Endothelial cell of umbilical vein (primary cell): ENCODE results near the gene FMO5. TPM values are rescaled to one million over a fixed set of nuclear protein-coding genes. Genes with fewer than 3 reads are reported as not detected.

ENCODE experiments used
- BruUV-seq: library from RNA; stranded (reverse); fragments of 400-500 nt; replicated peaks from 2 replicates; lab custom pipeline; 2021; lab: Mats Ljungman, UMichigan
- CTCF ChIA-PET: fragments of 300-600, 350-600 bp; sonication (Branson Sonifier 250); formaldehyde crosslinking; loops from one replicate; lab custom pipeline; 2021; ENCODE audit warnings: antibody characterized with exemption, inconsistent platforms; lab: Charles Lee
- POLR2A ChIA-PET: fragments of 300-600, 350-600 bp; sonication (Branson Sonifier 250); formaldehyde crosslinking; loops from one replicate; lab custom pipeline; 2021; ENCODE audit warnings: antibody characterized with exemption, inconsistent platforms; lab: Charles Lee
- DNase-seq: peaks from one replicate; pipeline ENCODE4 v3.0.0-alpha.2; 2011; ENCODE audit warnings: low read depth, low spot score
- FAIRE-seq: peaks from 2 replicates; lab custom pipeline; 2011; peaks lifted over from hg19 to GRCh38; lab: Jason Lieb, UNC
- H2AFZ ChIP-seq: 2 replicates; pipeline ENCODE4 v1.6.0; 2012; ENCODE audit warnings: low read depth, low read length, control low read depth, inconsistent platforms
- H3K27ac ChIP-seq: 2 replicates; pipeline ENCODE4 v1.5.1; 2011; ENCODE audit warnings: low read depth, mild to moderate bottlenecking, control low read depth, low read length, moderate library complexity; ENCODE audit not compliant: insufficient read depth
- H3K27me3 ChIP-seq, 2 experiments: 2 replicates each; pipeline versions ENCODE4 v1.6.0 to v1.6.1; 2011; ENCODE audit warnings: low read length in 2 of 2, mixed read lengths in 1 of 2; ENCODE audit not compliant: control insufficient read depth in 2 of 2, insufficient read depth in 2 of 2
- H3K36me3 ChIP-seq, 2 experiments: 2 replicates in 1 of 2; 3 replicates in 1 of 2; pipeline ENCODE4 v1.5.1; 2011; ENCODE audit warnings: low read length in 2 of 2, mild to moderate bottlenecking in 1 of 2, moderate library complexity in 1 of 2; ENCODE audit not compliant: control insufficient read depth in 2 of 2, insufficient read depth in 2 of 2; ENCODE audit errors: extremely low read depth in 1 of 2
- H3K4me1 ChIP-seq: 3 replicates; pipeline ENCODE4 v1.5.1; 2011; ENCODE audit warnings: mild to moderate bottlenecking, low read length; ENCODE audit not compliant: control insufficient read depth, insufficient read depth; ENCODE audit errors: extremely low read depth
- H3K4me2 ChIP-seq: 2 replicates; pipeline ENCODE4 v1.6.1; 2011; ENCODE audit warnings: low read length, control low read depth, mixed read lengths; ENCODE audit not compliant: insufficient read depth
- H3K4me3 ChIP-seq, 3 experiments: fragments of 200-600 bp in 1 of 3; sonication (generic), shearing (Covaris generic) in 1 of 3; replicated peaks in 1 of 3; 2 replicates each; pipeline ENCODE4 v1.5.1; 2011 to 2016; ENCODE audit warnings: control low read depth in 3 of 3, low read length in 3 of 3, mild to moderate bottlenecking in 2 of 3, inconsistent platforms in 1 of 3, low read depth in 1 of 3, moderate library complexity in 1 of 3; ENCODE audit not compliant: insufficient read depth in 1 of 3
- H3K79me2 ChIP-seq: 2 replicates; pipeline ENCODE4 v1.6.0; 2012; ENCODE audit warnings: low read length, inconsistent platforms; ENCODE audit not compliant: control insufficient read depth, insufficient read depth
- H3K9ac ChIP-seq: replicated peaks from 2 replicates; pipeline ENCODE3; 2011; ENCODE audit warnings: low read length, control low read depth; ENCODE audit not compliant: insufficient read depth; ENCODE audit errors: extremely low read depth
- H3K9me1 ChIP-seq: replicated peaks from 3 replicates; pipeline ENCODE4 v1.6.0; 2011; ENCODE audit warnings: mild to moderate bottlenecking, low read length; ENCODE audit not compliant: control insufficient read depth, insufficient read depth; ENCODE audit errors: extremely low read depth
- H3K9me3 ChIP-seq: replicated peaks from 2 replicates; pipeline ENCODE4 v1.5.1; 2012; ENCODE audit warnings: low read length, inconsistent platforms; ENCODE audit not compliant: control insufficient read depth, insufficient read depth
- H4K20me1 ChIP-seq: replicated peaks from 2 replicates; pipeline ENCODE3; 2011; ENCODE audit warnings: mild to moderate bottlenecking, low read length; ENCODE audit not compliant: control insufficient read depth, insufficient read depth; ENCODE audit errors: extremely low read depth
- CTCF ChIP-seq, 2 donors: IDR thresholded peaks; 1 replicate in 1 of 2; 2 replicates in 1 of 2; pipeline ENCODE4 v1.5.1; 2011; ENCODE audit warnings: low read length in 2 of 2, mild to moderate bottlenecking in 2 of 2, moderate library complexity in 2 of 2, control low read depth in 1 of 2, inconsistent platforms in 1 of 2, low read depth in 1 of 2; ENCODE audit not compliant: insufficient read depth in 1 of 2; ENCODE audit errors: extremely low read depth in 1 of 2
- EZH2 ChIP-seq: IDR thresholded peaks from 2 replicates; pipeline ENCODE4 v1.6.1; 2012; ENCODE audit warnings: borderline replicate concordance, low read depth, mild to moderate bottlenecking, moderate library complexity, low read length, inconsistent platforms; ENCODE audit not compliant: severe bottlenecking
- FOS ChIP-seq: IDR thresholded peaks from 2 replicates; pipeline ENCODE4 v1.6.1; 2011; ENCODE audit warnings: mild to moderate bottlenecking, low read length, moderate library complexity, borderline replicate concordance; ENCODE audit not compliant: insufficient read depth
- GATA2 ChIP-seq: IDR thresholded peaks from 2 replicates; pipeline ENCODE4 v1.7.0; 2011; ENCODE audit warnings: low read depth, mild to moderate bottlenecking, moderate library complexity, mixed read lengths, low read length; ENCODE audit not compliant: insufficient read length, insufficient read depth
- JUN ChIP-seq: IDR thresholded peaks from 2 replicates; pipeline ENCODE4 v1.6.1; 2011; ENCODE audit warnings: borderline replicate concordance, low read depth; ENCODE audit not compliant: insufficient read length, insufficient read depth
- POLR2A ChIP-seq: IDR thresholded peaks from 2 replicates; pipeline ENCODE4 v1.6.1; 2012; ENCODE audit warnings: low read depth, mild to moderate bottlenecking, control low read depth, low read length
- POLR2AphosphoS5 ChIP-seq: IDR thresholded peaks from 2 replicates; pipeline ENCODE4 v1.6.1; 2012; ENCODE audit warnings: low read depth, mild to moderate bottlenecking, control low read depth, low read length, moderate library complexity; ENCODE audit not compliant: insufficient read depth
- dilution Hi-C: fragments of 300-500 bp; cut with MboI; formaldehyde crosslinking; loops from one replicate; pipeline ENCODE4 v1.15.0; 2019; ENCODE audit warnings: low sequenced_read_pairs; ENCODE audit not compliant: extremely low pct_ligation_motif_present
- intact Hi-C: fragments of 100-400 bp; cut with micrococcal nuclease; formaldehyde crosslinking; loops from one replicate; pipeline ENCODE4 v1.10.0; 2022
- polyA plus RNA-seq, 4 experiments: library from polyadenylated mRNA; depleted of rRNA in 3 of 4; stranded (reverse) in 3 of 4; unstranded in 1 of 4; fragments of >200 nt; gene quantifications; 2 replicates each; pipeline versions ENCODE4 v1.2.1 to v1.2.3, GENCODE V29; 2011 to 2012; ENCODE audit warnings: missing spikeins in 1 of 4
- total RNA-seq: library from RNA; stranded (reverse); gene quantifications from 2 replicates; pipeline ENCODE4 v1.2.3, GENCODE V29; 2021

FMO5 gene
- total and polyA plus RNA-seq, 2 donors (not counting 3 experiments of a cell fraction or from before 2014, with no cell fraction given) = 0.48 to 0.60 TPM

GRCh38 chr1:147152772-147153171, 72.4 kb downstream of the FMO5 start:
- H2AFZ ChIP-seq = no peak overlapping the region
- H3K9ac ChIP-seq = no peak overlapping the region
- H3K9me3 ChIP-seq = no peaks in the 10 kb centered on the region
- DNase-seq (no peak), FAIRE-seq (no peak)
- H3K79me2 ChIP-seq = no peaks in the 10 kb centered on the region
- no peaks in the 10 kb centered on the region for H3K9me1 ChIP-seq
- H3K4me2 ChIP-seq = no peak overlapping the region
- POLR2A ChIA-PET = no interaction called here
- TF ChIP-seq FOS (no peak), GATA2 (no peak), EZH2 (no peak), POLR2A (no peak), JUN (no peak), POLR2AphosphoS5 (no peak), CTCF (IDR thresholded peaks at IDR 0.05; ENCODE audit: extremely low read depth in 1 of 2, insufficient read depth in 1 of 2, low read depth in 1 of 2, low read length in 2 of 2) (no peak)
- CTCF ChIA-PET = no interaction called here
- peaks cover 0 to 5% of the 10 kb centered on the region in 2 experiments for H3K36me3 ChIP-seq
- intact Hi-C loops = no loop called here
- dilution Hi-C loops = no loop called here
- BruUV-seq = no TSS peak
- no peaks in the 10 kb centered on the region for H3K27me3 ChIP-seq
- H4K20me1 ChIP-seq = no peaks in the 10 kb centered on the region
- no peak overlapping the region for H3K27ac ChIP-seq
- H3K4me1 ChIP-seq = no peaks in the 10 kb centered on the region
- no peak overlapping the region for H3K4me3 ChIP-seq
